ENCODE measurements around the gene TBR1.

DNA sequence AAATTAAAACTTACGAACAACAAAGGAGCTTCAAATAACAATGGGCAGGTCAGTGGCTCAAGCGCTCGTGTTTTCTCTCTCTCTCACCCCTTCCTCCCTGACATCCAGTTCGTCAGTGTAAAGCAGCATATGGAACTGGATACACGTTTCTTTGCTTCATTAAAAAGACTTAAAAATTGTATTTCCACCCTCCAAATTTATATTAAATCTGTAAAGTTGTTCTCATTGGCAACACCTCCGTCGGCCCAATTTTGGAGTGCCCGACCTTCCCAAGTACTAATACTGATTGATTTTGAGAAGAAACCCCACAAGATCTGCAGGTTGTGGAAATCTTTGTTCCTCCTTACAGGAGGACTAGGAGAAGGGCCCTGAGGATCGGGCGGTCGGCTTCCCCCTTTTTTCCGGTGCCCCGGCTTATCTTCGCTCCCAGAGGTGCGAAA is 2.2 kb downstream of the TBR1 start:
- TF ChIP-seq, protein P1, sequence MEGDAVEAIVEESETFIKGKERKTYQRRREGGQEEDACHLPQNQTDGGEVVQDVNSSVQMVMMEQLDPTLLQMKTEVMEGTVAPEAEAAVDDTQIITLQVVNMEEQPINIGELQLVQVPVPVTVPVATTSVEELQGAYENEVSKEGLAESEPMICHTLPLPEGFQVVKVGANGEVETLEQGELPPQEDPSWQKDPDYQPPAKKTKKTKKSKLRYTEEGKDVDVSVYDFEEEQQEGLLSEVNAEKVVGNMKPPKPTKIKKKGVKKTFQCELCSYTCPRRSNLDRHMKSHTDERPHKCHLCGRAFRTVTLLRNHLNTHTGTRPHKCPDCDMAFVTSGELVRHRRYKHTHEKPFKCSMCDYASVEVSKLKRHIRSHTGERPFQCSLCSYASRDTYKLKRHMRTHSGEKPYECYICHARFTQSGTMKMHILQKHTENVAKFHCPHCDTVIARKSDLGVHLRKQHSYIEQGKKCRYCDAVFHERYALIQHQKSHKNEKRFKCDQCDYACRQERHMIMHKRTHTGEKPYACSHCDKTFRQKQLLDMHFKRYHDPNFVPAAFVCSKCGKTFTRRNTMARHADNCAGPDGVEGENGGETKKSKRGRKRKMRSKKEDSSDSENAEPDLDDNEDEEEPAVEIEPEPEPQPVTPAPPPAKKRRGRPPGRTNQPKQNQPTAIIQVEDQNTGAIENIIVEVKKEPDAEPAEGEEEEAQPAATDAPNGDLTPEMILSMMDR (IDR thresholded peaks at IDR 0.05; ENCODE audit: low read length) = no peak
- TF ChIP-seq EZH2 (IDR thresholded peaks at IDR 0.05; ENCODE audit: borderline replicate concordance, low read length) = no peak
